Calu3 (cell line): ENCODE measurements around the gene ABCA4. TPM values are rescaled to one million over a fixed set of nuclear protein-coding genes. Genes with fewer than 3 reads are reported as not detected.

Experiments
- BruUV-seq: library from RNA; stranded (reverse); fragments of 400-500 nt; replicated peaks from 2 replicates; lab custom pipeline; 2021; lab: Mats Ljungman, UMichigan
- CTCF ChIA-PET: fragments of 300-600 bp; sonication (Branson Sonifier 250); formaldehyde crosslinking; loops from one replicate; lab custom pipeline; 2022; ENCODE audit warnings: antibody characterized with exemption; lab: Charles Lee
- DNase-seq: peaks from one replicate; pipeline ENCODE4 v3.0.0; 2022
- H3K27ac Mint-ChIP-seq: one replicate; pipeline ENCODE4 v1.8.0; 2022; ENCODE audit warnings: mixed read lengths; ENCODE audit not compliant: unreplicated experiment
- H3K27me3 Mint-ChIP-seq: one replicate; pipeline ENCODE4 v1.8.0; 2022; ENCODE audit warnings: mixed read lengths; ENCODE audit not compliant: unreplicated experiment
- H3K36me3 Mint-ChIP-seq: one replicate; pipeline ENCODE4 v1.8.0; 2022; ENCODE audit warnings: mild to moderate bottlenecking, moderate library complexity, mixed read lengths; ENCODE audit not compliant: insufficient read depth, unreplicated experiment
- H3K4me1 Mint-ChIP-seq: one replicate; pipeline ENCODE4 v1.8.0; 2022; ENCODE audit warnings: mild to moderate bottlenecking, low read depth, mixed read lengths; ENCODE audit not compliant: unreplicated experiment
- H3K4me3 Mint-ChIP-seq: one replicate; pipeline ENCODE4 v1.8.0; 2022; ENCODE audit warnings: mild to moderate bottlenecking, low read depth, moderate library complexity, mixed read lengths; ENCODE audit not compliant: unreplicated experiment
- H3K9me3 Mint-ChIP-seq: one replicate; pipeline ENCODE4 v1.8.0; 2022; ENCODE audit warnings: low read depth, mixed read lengths; ENCODE audit not compliant: unreplicated experiment
- intact Hi-C: fragments of 100-400 bp; cut with micrococcal nuclease; formaldehyde crosslinking; loops from one replicate; pipeline ENCODE4 v1.10.0; 2022; ENCODE audit not compliant: unreplicated experiment
- total RNA-seq: library from RNA; stranded (reverse); gene quantifications from 2 replicates; pipeline ENCODE4 v1.2.3, GENCODE V29; 2022
- TF ChIP-seq, protein P1 (sequence below): fragments of 200-600 bp; IDR thresholded peaks from one replicate; pipeline ENCODE4 v1.8.0; 2022; ENCODE audit warnings: antibody characterized with exemption; ENCODE audit not compliant: unreplicated experiment

The ABCA4 gene
- total RNA-seq, 1 experiment from 2014 or later, result 0.31 TPM

DNA sequence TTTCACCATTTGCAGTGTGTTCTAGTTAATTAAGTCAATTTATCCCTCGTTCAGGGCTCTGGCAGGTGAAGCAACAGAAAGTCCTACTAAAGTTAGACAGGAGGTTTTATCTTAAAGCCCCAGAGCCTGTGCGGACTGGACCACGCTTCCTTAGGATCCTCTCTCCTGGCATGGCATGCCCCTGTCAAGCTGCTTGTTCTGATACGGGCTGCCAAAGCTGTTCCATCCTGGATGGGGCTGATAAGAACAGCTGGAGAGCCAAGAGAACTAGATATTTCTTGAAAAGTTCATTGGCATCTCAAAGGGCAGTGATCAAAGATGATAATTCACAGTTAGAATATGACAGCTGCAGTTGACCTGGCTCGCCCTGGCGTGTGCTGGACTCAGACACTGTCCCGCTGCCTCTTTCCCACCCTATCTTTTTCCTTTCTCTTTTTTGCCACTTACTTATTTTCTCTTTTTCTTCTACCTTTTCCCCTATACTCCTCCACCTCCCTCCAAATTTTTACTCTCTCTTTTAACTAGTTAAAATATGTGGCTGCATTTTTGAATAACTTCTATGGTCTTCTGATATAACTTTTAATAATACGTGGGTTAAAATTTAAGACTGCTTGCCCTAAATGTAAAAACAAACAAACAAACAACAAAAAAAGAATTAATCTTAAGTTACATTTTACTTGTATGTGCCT is 96.7 kb downstream of the ABCA4 start:
- no peak overlapping the region for H3K27ac Mint-ChIP-seq
- no TSS peak for BruUV-seq

DNA sequence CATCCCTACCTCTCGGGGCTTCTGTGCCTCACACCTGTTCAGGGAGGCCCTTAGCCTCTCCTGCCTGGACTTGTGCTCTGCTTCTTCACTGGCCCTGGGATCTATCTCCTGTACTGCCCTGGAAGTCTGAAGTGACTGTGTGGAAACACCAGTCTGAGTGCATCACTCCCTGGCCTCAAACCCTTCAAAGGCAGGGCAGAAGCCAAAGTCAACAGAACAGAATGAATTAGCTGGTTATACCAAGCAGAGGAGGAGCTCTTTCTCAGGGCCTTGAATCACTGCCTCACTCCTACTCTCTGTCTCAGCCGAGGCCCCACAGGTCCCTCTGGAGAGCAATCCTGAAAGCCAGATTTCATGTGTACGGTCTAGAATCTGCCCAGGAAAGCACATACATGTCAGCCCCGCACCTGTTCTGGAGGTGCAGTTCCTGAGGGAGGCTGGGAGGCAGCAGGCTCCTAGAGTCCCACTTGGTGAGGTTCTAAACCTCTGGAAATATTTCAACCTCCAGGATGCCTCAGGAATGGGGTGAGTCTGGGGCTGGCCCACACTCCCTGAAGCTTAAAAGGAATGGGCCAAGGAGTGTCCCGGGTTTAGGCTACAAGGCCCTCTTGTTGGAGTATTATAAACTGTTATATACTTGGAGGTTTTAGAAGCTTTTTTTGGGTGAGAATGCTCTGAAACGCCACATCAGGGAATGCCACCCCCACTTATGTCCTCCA is 98.3 kb downstream of the ABCA4 start:
- TF ChIP-seq, protein P1, sequence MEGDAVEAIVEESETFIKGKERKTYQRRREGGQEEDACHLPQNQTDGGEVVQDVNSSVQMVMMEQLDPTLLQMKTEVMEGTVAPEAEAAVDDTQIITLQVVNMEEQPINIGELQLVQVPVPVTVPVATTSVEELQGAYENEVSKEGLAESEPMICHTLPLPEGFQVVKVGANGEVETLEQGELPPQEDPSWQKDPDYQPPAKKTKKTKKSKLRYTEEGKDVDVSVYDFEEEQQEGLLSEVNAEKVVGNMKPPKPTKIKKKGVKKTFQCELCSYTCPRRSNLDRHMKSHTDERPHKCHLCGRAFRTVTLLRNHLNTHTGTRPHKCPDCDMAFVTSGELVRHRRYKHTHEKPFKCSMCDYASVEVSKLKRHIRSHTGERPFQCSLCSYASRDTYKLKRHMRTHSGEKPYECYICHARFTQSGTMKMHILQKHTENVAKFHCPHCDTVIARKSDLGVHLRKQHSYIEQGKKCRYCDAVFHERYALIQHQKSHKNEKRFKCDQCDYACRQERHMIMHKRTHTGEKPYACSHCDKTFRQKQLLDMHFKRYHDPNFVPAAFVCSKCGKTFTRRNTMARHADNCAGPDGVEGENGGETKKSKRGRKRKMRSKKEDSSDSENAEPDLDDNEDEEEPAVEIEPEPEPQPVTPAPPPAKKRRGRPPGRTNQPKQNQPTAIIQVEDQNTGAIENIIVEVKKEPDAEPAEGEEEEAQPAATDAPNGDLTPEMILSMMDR, result no peak
- intact Hi-C loops, result no loop called here
- Mint-ChIP-seq H3K4me3 (no peak overlapping the region), H3K36me3 (no peaks in the 10 kb centered on the region), H3K9me3 (no peaks in the 10 kb centered on the region), H3K4me1 (peaks cover 33% of the 10 kb centered on the region), H3K27ac (no peak overlapping the region), H3K27me3 (peaks cover 10% of the 10 kb centered on the region)
- CTCF ChIA-PET, result interaction anchor here (1.2 kb wide), 1 partner anchor 17 kb away, joined by 3 read pairs; no protein-coding TSS in a partner anchor
- BruUV-seq, result no TSS peak
- no peak for DNase-seq

More for the DNA sequence above, 96.7 kb downstream of the ABCA4 start:
- Mint-ChIP-seq H3K4me3 (no peak overlapping the region), H3K36me3 (no peaks in the 10 kb centered on the region), H3K4me1 (peaks cover 33% of the 10 kb centered on the region), H3K9me3 (no peaks in the 10 kb centered on the region), H3K27me3 (peaks cover 10% of the 10 kb centered on the region)
- CTCF ChIA-PET, result interaction anchor here (0.9 kb wide), 1 partner anchor 16 kb away, joined by 3 read pairs; no protein-coding TSS in a partner anchor
- no peak for DNase-seq
- TF ChIP-seq, protein P1, result no peak
- intact Hi-C loops, result no loop called here

DNA sequence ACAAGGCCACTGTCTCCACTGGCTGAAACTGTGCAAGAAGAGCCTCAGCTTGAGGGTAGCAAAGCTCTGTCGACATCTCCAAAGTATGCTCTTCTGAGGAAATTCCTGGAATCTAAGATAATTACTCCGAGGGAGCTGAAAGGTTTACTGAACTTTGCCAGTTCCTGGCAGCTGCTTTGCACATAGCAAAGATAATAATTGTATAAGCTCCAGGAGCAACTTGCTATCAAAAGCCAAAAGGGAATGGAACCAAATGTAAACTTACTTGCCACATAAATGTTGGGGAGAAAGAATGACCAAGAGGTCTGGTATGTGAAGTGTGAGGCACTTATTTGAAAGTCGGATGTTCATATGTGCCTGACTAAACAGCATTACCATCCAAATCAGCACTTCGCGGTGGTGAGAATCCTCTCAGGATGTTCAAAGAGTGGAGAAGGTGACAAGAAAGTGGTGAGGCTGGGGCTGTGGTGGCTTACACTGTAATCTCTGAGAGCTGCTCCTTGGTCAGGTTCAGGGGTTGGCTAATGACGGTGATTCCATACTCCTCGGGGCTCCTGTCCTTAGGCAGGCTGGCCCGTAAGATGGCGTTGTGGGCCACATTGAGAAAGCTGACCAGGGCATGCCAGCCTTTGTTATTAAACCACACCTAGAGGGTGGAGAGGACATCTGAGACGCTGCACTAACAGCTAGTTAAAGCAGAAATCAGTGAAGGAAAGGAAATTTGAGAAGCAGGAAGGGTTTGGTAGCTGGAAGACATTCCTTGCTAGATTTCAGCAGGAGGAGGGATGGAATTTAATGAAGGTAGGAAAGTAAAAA is 100.0 kb downstream of the ABCA4 start:
- DNase-seq, result no peak
- no peaks in the 10 kb centered on the region for H3K9me3 Mint-ChIP-seq
- TF ChIP-seq, protein P1, result no peak
- no TSS peak for BruUV-seq
- H3K4me1 Mint-ChIP-seq, result peaks cover 26% of the 10 kb centered on the region
- H3K27me3 Mint-ChIP-seq, result peaks cover 27% of the 10 kb centered on the region
- H3K4me3 Mint-ChIP-seq, result no peak overlapping the region
- CTCF ChIA-PET, result interaction anchor here (0.7 kb wide), 1 partner anchor 315 kb away, joined by 3 read pairs; no protein-coding TSS in a partner anchor
- intact Hi-C loops, result no loop called here
- no peaks in the 10 kb centered on the region for H3K36me3 Mint-ChIP-seq
- no peak overlapping the region for H3K27ac Mint-ChIP-seq

DNA sequence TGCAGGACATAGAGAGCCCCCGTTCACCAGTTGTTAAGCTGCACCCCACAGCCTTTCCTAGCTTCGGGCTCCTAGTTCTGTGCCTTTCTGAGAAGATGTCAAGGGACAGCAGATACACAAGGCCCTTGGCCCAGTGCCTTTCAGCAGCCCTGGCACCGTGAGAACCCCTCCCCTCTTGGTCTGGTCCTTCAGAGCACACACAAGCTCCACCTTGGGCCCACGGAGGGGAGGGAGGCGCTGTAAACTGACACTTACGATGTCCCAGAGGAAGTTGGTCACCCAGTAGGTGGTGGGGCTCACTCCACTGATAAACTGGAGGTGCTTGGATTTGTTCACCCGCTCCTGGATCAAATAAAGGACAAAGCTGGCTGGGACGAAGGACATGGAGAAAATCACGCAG is 101.6 kb downstream of the ABCA4 start:
- TF ChIP-seq, protein P1, result no peak
- CTCF ChIA-PET, result no interaction called here
- Mint-ChIP-seq H3K27me3 (peaks cover 25% of the 10 kb centered on the region), H3K4me1 (peaks cover 16% of the 10 kb centered on the region), H3K36me3 (no peaks in the 10 kb centered on the region), H3K4me3 (no peak overlapping the region), H3K9me3 (no peaks in the 10 kb centered on the region), H3K27ac (no peak overlapping the region)
- no peak for DNase-seq
- BruUV-seq, result no TSS peak
- intact Hi-C loops, result no loop called here
